ENCODE measurements around the gene C16orf92. TPM values are rescaled to one million over a fixed set of nuclear protein-coding genes. Genes with fewer than 3 reads are reported as not detected.

Gene C16orf92
- total and polyA plus RNA-seq, 2 of the 13 experiments (the other 11 are each of a cell fraction or from before 2014, with no cell fraction given): not detected

DNA sequence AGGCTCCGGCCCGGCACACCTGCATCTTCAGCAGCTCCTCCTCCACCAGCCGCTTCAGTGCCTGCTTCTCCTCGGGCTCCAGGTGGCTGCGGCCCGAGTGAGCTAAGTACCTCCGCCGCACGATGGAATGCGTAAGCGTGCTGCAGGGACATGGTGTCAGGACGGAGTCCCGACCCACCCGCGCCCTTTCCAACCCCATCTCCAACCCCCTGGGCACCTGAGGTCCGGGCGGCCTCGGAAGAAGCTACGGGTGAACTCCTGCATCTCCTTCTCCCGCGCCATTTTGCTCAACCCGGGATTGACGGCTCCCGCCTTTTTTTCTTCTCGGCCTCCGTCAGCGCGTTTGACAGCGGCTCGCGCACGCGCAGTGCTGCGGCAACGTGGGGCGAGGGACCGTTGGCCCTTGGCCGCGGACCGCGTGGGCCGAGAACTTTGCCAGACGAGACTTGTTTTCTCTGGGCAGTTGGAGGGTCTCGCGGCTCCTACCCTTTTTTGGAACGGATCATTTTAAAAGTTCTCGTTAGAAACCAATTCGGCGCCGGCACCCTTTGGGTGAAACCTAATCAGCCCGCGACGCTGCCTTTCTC, 27.6 kb upstream of the C16orf92 start, which contains the start of gene HIRIP3 (continued):
- TF ChIP-seq, protein P1, sequence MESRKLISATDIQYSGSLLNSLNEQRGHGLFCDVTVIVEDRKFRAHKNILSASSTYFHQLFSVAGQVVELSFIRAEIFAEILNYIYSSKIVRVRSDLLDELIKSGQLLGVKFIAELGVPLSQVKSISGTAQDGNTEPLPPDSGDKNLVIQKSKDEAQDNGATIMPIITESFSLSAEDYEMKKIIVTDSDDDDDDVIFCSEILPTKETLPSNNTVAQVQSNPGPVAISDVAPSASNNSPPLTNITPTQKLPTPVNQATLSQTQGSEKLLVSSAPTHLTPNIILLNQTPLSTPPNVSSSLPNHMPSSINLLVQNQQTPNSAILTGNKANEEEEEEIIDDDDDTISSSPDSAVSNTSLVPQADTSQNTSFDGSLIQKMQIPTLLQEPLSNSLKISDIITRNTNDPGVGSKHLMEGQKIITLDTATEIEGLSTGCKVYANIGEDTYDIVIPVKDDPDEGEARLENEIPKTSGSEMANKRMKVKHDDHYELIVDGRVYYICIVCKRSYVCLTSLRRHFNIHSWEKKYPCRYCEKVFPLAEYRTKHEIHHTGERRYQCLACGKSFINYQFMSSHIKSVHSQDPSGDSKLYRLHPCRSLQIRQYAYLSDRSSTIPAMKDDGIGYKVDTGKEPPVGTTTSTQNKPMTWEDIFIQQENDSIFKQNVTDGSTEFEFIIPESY (CRISPR knock-in tag; IDR thresholded peaks at IDR 0.05): no peak
- TF ChIP-seq MED13 (CRISPR knock-in tag; IDR thresholded peaks at IDR 0.05): peak; percentile 23; the same call in 1 of the 2 replicates
- TF ChIP-seq ZNF724P (CRISPR knock-in tag; IDR thresholded peaks at IDR 0.05; ENCODE audit: borderline replicate concordance): no peak
- TF ChIP-seq MATR3 (CRISPR knock-in tag; IDR thresholded peaks at IDR 0.05): no peak
- TF ChIP-seq, protein P2, sequence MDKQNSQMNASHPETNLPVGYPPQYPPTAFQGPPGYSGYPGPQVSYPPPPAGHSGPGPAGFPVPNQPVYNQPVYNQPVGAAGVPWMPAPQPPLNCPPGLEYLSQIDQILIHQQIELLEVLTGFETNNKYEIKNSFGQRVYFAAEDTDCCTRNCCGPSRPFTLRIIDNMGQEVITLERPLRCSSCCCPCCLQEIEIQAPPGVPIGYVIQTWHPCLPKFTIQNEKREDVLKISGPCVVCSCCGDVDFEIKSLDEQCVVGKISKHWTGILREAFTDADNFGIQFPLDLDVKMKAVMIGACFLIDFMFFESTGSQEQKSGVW (CRISPR knock-in tag; IDR thresholded peaks at IDR 0.05; ENCODE audit: borderline replicate concordance): 0 out of 2 replicates have a peak, but pooled peaks have one; percentile 94
- TF ChIP-seq ZNF577 (CRISPR knock-in tag; IDR thresholded peaks at IDR 0.05; ENCODE audit: borderline replicate concordance, low read depth): no peak
- peak; percentile 37; the same call in 1 of the 2 replicates for TF ChIP-seq ZSCAN30 (CRISPR knock-in tag; IDR thresholded peaks at IDR 0.05)
- 0 out of 2 replicates have a peak, but pooled peaks have one; percentile 6 for TF ChIP-seq ZNF749 (CRISPR knock-in tag; IDR thresholded peaks at IDR 0.05; ENCODE audit: borderline replicate concordance)
- no peak for TF ChIP-seq SNRNP70 (IDR thresholded peaks at IDR 0.05; ENCODE audit: low read depth, low read length)
- peak; percentile 53; the same call in 1 of the 2 replicates for TF ChIP-seq ZNF891 (CRISPR knock-in tag; IDR thresholded peaks at IDR 0.05)
- TF ChIP-seq ZSCAN29 (CRISPR knock-in tag; conservative IDR thresholded peaks at IDR 0.05): no peak
- TF ChIP-seq REXO4 (CRISPR knock-in tag; IDR thresholded peaks at IDR 0.05; ENCODE audit: borderline replicate concordance): no peak
- TF ChIP-seq, protein P3, sequence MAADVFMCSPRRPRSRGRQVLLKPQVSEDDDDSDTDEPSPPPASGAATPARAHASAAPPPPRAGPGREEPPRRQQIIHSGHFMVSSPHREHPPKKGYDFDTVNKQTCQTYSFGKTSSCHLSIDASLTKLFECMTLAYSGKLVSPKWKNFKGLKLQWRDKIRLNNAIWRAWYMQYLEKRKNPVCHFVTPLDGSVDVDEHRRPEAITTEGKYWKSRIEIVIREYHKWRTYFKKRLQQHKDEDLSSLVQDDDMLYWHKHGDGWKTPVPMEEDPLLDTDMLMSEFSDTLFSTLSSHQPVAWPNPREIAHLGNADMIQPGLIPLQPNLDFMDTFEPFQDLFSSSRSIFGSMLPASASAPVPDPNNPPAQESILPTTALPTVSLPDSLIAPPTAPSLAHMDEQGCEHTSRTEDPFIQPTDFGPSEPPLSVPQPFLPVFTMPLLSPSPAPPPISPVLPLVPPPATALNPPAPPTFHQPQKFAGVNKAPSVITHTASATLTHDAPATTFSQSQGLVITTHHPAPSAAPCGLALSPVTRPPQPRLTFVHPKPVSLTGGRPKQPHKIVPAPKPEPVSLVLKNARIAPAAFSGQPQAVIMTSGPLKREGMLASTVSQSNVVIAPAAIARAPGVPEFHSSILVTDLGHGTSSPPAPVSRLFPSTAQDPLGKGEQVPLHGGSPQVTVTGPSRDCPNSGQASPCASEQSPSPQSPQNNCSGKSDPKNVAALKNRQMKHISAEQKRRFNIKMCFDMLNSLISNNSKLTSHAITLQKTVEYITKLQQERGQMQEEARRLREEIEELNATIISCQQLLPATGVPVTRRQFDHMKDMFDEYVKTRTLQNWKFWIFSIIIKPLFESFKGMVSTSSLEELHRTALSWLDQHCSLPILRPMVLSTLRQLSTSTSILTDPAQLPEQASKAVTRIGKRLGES (CRISPR knock-in tag; IDR thresholded peaks at IDR 0.05; ENCODE audit: borderline replicate concordance): 0 out of 2 replicates have a peak, but pooled peaks have one; percentile 47
- no peak for TF ChIP-seq NAIF1 (CRISPR knock-in tag; IDR thresholded peaks at IDR 0.05; ENCODE audit: borderline replicate concordance)
- TF ChIP-seq ATF7-NPFF (CRISPR knock-in tag; IDR thresholded peaks at IDR 0.05; ENCODE audit: low read depth): no peak; the same call in 1 of the 2 replicates
- TF ChIP-seq, protein P4, sequence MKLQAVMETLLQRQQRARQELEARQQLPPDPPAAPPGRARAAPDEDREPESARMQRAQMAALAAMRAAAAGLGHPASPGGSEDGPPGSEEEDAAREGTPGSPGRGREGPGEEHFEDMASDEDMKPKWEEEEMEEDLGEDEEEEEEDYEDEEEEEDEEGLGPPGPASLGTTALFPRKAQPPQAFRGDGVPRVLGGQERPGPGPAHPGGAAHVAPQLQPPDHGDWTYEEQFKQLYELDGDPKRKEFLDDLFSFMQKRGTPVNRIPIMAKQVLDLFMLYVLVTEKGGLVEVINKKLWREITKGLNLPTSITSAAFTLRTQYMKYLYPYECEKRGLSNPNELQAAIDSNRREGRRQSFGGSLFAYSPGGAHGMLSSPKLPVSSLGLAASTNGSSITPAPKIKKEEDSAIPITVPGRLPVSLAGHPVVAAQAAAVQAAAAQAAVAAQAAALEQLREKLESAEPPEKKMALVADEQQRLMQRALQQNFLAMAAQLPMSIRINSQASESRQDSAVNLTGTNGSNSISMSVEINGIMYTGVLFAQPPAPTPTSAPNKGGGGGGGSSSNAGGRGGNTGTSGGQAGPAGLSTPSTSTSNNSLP (IDR thresholded peaks at IDR 0.05; ENCODE audit: low read depth, low read length): no peak
